GM21447 (cell line): ENCODE data around the gene TNRC18.
"Not testable (repeated sequence)": the region's sequence is repeated elsewhere in the genome, so short reads cannot be mapped to it uniquely, and the experiment has no call there.

Experiments
- ATAC-seq: cut with Tn5 transposase; IDR thresholded peaks from one replicate; pipeline ENCODE4 v1.9.1; 2021; ENCODE audit not compliant: unreplicated experiment

Gene TNRC18

DNA sequence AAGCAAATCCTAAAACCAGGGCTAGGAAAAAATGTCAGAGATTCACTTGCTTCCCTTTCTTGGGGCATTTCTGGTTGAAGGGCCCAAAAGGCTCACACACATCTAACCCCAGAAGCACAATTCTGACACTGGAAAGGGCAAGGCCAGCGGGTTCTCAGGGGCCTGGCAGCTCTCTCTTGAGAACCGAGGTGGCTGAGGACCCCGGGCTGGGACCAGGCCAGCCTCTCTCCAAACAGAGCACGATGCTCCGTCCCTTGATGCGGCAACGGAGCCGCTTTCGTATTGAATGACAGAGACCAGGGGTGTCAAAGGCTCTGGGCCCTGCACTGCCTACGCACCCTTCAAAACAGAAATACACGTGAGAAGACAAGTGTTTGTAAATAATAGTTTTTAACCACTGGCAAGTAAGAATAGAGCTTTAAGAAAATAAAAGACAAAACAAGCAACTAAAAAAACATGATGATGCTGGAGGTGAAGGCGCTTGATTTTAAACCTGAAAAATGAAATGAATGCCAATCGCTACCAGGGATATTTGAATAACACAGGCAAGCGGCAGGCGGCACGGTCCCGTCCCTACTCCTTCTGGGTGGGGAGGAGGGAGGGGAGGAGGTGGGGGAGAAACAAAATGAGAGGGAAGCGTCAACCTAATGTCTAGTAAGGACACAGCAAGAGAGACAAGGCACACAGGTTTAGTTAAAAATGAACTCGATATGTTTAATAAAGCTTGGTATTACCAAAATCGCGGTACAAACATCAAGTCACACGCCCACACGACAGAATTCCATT lies 72.8 kb downstream of the TNRC18 start:
- no peak for ATAC-seq

DNA sequence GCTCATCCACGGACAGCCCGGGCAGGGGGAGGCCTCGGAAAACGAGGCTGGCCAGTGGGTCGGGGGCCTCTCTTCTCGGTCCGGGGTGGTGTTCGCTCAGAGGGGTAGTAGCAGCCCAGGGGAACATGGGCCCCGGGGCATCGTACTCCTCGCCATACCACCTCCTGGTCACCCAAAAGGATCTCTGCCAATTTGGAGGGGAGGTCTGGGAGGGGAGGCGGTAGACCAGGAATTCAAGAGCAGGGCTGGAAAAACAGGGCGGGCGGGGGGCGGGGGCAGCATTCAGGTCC lies 73.5 kb downstream of the TNRC18 start:
- ATAC-seq: no peak

DNA sequence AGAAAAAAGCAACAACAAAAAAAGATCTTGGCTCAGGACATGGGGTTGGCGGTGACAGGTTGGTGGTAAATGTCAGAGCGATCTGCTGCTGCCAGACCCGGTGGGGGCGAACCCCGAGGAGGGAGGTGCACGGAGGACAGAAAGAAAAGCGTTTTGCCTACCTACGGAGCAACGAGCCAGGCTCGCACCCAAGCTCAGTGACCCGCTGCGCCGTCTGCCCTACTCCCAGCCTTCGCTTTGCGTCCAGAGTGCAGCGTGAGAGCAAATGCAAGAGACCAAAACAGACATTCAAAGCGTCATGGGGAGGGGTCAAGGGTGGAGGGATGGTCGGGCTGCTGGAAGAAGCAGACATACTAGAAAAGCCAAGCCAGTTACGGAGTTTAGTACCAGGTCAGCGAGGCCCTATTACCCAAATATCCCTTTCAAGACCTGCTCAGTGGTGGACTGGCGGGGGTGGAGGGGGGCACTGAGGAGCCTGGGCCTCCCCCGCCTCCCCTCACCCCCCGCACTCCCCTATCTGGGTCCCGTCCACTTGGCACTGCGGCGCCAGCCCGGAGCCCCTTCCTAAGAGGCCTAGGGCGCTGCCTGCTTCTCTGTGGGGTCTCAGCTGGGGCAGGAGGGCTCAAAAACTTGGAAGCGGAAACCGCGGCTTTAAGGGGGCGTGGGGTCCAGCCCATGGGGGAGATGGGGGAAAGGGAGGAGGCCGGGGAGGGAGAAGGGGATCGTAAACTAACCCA lies 74.0 kb downstream of the TNRC18 start:
- no peak for ATAC-seq

DNA sequence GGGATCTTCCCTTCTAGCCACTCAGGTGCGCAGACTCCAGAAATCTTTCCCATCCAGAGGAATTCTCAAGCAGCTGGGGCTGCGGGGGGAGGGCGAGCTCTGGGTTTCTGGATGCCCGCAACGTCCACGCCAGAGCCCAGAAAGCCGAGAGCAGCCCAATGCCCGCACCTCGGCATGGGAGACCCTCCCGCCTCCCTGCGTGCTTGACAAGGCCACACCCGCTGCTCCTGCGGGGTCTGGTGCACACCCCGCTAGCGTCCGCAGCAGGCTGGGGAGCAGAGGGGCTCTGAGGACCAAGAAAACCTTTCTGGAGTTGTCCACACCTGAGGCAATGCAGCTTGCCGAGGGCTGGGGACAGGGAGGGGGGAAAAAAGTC lies 74.6 kb downstream of the TNRC18 start:
- no peak for ATAC-seq

DNA sequence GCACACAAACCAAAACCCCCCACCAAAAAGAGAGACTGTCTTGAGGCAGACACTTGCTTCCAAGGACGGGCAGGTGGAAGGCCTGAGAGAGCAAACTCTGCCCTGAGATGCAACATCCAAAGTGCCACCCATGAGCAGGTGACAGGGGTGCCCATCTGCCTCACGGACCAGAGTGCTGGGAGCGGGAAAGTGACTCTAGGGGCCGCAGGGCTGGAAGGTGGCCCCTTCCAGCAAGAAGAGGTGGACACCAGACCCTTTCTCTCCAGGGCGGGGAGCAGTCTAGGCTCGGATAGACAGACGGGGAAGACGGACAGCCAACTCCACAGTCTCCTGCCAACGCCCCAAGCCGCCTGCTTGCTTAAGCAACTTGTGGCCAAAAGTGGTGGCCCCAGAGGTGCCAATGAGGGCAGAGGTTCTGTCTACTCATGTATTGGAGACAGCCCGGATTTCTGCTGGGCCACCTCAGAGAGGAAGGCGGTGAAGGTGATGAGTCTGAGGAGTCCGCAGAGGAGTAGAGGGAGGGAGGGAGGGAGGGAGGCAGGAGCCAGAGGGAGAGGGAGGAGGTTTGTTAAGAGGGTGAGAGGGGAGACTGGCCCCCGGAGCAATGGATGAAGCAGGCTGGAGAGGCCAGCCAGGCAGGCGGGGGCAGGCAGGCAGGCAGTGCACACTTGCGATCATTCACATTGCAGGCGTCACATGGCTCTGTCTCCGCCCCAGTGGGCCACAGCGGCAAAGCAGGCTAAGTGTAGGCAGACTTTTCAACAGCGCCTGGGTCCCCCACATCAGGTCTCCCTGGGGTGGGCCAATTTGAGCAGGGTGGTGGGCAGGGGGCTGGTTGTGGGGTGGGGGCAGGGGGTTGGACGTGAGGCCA lies 75.3 kb downstream of the TNRC18 start:
- ATAC-seq: no peak

DNA sequence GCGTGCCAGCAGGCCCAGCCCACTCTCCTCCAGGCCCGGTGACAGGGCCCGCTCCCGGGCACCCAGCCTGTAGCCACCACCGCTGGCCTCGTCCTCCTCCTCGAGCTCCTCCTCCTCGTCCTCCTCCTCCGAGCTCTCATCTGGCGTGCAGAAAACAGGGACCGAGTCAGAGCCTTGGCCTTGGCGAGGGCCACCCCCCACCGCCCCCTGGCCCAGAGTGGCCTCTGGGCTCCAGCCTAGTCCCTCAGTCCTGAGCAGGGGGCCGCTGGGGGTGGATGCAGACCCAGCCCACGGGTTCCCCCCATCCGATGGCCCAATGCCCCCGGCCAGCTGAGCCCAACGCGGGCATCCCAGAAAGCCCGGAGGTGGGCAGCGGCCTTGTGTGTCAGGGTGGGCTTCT lies 78.0 kb downstream of the TNRC18 start:
- ATAC-seq: no peak

DNA sequence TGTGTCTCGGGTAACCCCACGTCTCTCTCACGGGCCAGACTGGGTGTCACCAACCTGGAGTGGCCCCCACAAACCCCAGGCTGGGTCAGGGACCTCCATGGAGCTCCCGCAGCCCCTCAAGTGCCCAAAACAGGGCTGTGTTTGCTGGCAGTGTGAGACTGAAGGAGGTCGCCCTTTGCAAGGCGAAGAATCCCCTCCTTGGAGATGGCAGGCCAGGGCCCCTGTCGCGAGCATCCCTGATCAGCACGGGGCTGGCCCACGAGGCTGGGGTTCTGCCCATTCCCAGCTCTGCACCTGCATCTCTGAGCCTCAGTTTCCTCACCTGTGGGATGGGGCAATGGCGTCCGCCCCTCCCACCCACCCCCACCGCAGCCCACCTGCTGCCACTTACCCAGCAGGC lies 78.5 kb downstream of the TNRC18 start:
- ATAC-seq: no peak

DNA sequence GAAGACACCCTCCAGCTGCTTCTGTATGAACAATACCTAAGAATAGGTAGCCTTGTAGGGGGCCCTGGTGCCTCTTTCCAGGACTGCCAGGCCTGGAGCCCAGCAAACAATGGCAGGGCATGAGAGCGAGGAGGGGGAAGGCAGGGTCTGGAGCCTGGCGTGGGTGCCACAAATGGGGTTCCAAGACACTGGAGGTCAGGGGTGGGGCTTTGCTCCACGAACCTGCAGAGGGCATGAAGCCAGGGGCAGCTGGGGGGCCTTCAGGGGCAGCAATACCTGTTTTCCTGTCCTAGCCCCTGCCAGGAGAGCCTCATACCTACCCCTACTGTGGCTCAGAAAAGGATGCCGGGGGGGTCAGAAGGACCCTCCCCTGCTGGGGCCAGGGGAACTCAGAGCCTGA lies 79.3 kb downstream of the TNRC18 start:
- no peak for ATAC-seq

DNA sequence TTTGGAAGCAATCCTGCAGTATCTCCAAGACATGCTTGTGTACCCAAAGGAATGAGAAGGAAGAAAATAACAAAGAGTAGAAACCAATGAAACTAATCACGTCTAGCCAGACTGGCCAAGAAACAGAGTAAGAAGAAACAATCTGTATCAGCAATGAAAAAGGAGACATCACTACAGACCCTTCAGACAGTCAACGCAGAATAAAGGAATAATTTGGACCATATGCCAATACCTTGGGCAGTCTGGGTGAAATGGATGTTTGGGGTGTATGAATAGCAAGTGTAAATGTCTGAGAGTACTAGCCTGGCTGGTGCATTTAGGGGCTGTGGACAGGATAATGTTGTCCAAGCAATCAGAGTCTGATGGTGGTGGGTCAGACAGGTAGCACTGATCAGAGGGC lies 79.8 kb downstream of the TNRC18 start:
- ATAC-seq: no peak

DNA sequence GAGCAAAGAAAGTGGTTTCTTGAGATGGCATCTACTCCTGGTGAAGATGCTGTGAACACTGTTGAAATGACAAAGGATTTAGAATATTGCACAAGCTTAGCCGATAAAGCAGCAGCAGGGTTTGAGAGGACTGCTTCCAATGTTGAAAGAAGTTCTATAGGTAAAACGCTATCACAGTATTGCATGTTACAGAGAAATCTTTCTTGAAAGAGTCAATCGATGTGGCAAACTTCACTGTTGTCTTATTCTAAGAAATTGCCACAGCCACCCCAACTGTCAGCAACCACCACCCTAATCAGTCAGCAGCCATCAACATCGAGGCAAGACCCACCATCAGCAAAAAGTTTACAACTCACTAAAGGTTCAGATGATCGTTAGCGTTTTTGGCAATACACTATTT lies 81.0 kb downstream of the TNRC18 start:
- no peak for ATAC-seq

DNA sequence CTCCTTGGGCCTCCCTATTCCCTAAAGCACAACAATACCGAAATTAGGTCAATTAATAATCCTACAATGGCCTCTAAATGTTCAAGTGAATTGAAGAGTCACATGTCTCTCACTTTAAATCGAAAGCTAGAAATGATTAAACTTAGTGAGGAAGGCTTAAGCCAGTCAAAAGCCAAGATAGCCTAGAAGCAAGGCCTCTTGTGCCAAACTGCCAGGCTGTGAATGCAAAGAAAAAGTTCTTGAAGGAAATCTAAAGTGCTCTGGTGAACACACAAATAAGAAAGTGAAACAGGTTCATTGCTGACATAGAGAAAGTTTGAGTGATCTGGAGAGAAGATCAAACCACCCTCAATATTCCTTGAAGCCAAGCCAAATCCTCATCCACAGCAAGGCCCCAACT lies 83.7 kb downstream of the TNRC18 start:
- ATAC-seq: no peak

DNA sequence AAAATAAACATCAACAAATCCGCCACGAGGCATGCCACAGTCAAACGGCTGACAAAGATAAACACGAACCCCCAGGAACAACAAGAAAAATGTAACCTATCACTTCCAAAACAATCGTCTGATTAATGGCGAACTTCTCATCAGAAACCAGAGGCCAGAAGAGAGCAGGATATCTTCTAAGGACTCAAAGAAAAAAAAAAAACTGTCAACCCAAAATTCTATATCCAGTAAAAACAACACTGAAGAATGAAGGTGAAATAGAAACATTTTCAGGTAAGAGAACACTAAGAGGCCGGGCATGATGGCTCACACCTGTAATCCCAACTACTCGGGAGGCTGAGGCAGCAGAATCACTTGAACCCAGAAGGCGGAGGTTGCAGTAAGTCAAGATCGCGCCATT lies 86.6 kb downstream of the TNRC18 start:
- ATAC-seq: no peak

DNA sequence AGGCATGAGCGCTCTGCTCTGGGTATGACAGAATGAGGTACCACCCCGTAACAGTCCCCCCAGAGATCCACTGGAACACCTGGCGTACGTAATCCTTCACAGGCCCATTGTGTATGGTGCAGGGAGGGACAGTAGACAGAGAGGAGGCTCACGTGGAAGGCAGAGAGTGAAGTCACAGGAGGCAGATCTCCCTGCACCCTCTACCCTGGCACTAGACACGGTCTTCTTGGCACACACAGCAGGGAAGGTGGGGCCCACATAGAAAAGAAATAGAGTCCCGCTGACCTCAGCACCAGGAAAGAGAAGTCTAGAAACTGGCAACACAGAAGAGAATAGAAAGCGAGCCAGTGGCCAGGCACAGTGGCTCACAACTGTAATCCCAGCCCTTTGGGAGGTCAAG lies 89.0 kb downstream of the TNRC18 start:
- ATAC-seq: no peak

DNA sequence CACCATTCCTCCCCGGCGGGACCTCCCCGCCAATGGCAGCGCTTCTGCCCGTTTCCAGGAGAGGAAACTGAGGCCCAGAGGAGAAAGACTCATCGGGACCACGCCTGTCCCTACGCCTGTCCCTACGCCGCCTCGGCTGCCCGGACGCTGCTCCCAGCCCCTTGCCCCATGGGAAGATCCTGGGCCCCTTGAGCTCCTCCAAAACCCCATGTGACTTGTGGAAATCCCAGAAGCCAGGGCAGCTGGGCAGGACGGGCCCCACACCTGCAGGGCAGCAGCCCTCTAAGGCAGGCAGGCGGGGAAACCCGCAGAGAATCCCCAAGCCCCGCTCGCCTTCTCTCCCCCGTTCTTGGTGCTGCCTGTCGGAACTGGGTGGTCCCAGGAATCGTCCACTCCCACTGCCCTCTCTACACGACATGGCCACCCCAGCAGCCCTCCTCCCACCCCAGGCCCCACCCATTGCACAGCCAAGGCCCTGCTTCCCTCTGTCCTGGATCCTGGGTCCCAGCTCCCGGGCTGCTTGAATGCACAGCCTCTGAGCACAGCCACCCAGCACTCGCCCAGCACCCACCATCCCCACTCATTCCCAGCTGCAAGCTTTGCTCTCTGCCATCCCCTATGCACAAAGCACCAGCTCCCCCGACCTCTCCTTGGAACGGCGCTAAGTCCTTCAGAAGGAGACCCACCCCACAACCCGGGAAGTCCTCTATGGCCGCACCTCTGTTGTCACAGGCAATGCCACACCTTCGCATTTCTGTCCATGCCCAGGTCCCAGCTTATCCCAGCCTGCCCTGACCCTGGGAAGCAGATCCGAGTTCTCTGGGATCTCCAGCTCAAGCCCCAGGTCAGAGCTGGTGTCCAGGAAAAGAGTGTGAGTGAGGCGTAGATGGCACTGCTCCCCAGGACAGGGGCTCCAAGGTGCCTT lies 90.3 kb downstream of the TNRC18 start:
- ATAC-seq: no peak

DNA sequence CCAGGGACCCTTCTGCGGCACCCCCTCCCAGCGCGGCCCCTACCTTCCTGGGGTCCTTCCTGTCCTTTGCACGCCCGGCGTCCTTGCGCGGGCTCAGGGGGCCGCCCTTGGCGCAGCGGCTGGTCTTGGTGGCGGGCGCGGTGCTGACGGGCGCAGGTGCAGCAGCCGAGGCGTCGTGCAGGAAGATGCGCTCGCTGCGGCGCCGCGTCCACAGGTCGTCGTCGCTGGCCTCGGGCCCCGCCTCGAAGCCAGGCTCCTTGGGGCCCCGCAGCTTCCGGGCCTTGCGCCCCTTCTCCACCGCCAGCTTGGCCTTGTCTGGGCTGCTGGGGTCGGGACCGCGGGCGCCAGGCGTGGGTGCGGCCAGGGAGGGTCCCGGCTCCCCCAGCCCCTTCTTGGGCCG lies 91.1 kb downstream of the TNRC18 start:
- ATAC-seq: no peak

DNA sequence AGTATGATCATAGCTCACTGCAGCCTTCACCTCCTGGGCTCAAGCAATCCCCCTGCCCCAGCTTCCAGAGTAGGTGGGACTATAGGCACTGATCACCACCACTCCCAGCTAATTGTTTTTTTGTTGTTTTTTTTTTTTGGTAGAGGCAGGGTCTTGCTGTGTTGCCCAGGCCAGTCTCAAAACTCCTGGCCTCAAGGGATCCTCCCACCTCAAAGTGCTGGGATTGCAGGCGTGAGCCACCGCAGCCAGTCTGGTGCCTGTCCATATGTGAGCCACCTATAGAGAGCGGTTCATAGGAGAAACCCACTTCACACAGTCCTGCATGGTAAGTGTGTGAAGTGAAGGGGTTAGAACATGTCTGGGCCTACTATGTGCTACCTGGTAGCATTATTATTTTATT lies 93.3 kb downstream of the TNRC18 start:
- no peak for ATAC-seq

DNA sequence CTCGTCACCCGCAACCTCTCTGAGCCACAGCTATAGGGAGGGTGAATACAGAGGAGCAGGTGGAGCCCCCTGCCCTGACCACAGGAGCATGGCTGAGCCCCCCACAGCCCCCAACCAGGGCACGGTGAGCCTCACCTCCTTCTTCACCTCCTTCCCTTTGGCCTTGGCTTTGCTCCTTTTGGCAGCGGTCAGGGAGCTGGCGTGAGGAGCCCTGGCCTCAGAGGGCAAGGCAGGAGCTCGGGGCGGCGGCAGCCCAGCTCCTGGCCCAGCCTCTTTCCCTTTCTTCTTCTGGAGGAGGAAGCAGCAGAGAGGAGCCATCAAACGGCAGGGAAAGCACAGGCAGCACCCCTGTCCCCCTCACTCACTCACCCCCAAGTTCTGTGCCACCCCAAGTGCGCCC lies 98.7 kb downstream of the TNRC18 start:
- ATAC-seq: no peak

DNA sequence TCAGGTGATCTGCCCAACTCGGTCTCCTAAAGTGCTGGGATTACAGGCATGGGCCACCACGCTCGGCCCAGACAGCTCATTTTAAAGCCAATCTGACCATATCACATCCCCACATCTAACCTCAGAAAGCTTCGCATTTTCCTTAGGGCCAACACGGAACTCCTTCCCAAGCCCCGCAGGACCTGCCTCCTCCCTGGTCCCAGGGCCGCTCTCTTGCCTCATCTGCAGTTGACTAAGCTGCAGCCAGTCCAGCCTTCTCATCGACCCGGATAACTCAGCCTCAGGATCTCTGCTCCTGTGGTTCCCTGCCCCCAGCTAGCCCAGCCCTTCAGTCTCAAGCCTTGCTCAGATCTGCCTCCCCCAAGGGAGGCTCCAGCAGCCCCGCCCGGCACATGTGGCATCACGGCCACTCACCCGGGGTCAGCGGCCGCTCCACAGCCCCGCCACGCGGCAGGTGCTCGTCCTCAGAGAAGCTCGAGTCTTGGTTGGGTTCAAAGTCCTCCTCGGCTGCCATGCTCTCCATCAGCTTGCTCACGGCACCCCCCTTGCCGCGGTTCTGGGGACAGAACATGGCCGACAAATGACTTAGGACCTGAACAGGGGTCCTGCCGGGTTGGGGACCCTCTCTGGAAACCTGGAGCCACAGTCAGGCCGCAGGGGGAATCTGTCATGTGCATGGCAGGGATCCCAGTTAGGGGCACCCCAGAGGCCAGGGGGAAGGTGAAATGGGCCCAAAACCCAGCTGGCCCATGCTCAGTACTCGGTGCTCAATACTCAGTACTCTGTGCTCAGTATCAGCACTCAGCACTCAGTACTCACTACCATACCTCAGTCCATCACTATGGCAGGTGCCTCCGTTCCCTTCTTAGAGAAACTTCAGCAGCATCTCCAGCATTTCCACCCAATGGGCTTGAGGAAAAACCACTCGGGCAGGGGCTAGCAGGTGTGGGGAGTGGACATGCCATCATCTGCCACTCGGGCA lies 99.5 kb downstream of the TNRC18 start:
- not testable (repeated sequence) for ATAC-seq

DNA sequence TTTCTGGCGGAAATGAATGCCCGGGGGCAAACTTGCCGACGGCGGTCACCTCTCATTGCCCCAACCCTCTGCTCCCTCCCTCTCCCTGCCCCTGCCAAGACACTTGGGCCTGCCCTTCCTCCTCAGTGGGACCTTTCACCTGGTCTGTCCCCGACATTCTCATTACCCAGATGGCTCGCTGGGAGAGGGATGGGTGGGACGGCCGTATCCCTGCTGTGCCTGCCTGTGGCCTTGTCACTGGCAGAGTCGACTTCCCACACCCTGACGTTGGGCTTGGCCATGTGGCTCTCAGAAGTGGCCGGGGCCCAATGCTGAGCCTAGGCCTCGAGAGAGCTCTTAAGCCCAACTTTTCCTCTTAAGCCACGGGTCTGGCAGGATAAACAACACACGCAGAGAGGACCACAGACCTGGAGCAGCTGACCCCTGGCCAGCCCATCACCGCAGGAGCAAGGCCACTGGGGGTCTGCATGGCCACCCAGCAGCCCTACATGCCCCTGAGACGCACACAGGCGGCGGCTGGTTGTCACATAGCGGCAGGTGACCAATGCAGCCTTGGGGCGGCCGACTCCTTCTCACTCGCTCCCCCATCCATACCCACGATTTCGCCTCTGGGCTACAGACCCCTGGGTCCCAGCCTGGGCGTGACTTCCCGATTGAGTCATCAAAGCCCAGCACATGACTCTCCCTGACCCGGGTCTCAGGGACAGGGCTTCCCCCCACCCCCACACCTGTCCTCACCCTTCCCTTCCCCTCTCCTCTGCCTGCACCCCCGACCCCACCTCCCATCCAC lies 100.8 kb downstream of the TNRC18 start:
- ATAC-seq: no peak
